T-helper 22 cell (primary cell): Measurements from ENCODE around the gene IFITM1.

ENCODE experiments used
- DNase-seq: peaks from one replicate; pipeline ENCODE4 v3.0.0-alpha.2; 2020; ENCODE audit warnings: low read depth

IFITM1 gene

DNA sequence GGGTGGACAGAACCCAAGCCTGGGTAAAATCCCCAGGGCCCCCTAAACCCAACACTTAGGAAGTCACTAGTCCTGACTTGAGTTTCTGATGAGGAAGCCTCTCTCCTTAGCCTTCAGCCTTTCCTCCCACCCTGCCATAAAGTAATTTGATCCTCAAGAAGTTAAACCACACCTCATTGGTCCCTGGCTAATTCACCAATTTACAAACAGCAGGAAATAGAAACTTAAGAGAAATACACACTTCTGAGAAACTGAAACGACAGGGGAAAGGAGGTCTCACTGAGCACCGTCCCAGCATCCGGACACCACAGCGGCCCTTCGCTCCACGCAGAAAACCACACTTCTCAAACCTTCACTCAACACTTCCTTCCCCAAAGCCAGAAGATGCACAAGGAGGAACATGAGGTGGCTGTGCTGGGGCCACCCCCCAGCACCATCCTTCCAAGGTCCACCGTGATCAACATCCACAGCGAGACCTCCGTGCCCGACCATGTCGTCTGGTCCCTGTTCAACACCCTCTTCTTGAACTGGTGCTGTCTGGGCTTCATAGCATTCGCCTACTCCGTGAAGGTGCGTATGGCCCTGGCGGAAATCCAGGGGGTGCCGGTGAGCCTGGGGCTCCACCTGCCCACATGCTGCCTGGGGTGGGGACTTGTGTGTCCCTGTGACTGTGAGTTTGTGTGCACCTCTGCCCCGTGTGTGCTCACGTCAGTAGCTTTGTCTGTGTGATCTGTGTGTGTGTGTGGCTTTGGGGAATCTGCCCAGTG lies at the start of gene IFITM1:
TSS of gene IFITM1 (plus strand) at position 254 of the 767 bp plus-strand sequence. CDS start at position 385, 131 bp downstream.
- DNase-seq = peak; percentile 57

DNA sequence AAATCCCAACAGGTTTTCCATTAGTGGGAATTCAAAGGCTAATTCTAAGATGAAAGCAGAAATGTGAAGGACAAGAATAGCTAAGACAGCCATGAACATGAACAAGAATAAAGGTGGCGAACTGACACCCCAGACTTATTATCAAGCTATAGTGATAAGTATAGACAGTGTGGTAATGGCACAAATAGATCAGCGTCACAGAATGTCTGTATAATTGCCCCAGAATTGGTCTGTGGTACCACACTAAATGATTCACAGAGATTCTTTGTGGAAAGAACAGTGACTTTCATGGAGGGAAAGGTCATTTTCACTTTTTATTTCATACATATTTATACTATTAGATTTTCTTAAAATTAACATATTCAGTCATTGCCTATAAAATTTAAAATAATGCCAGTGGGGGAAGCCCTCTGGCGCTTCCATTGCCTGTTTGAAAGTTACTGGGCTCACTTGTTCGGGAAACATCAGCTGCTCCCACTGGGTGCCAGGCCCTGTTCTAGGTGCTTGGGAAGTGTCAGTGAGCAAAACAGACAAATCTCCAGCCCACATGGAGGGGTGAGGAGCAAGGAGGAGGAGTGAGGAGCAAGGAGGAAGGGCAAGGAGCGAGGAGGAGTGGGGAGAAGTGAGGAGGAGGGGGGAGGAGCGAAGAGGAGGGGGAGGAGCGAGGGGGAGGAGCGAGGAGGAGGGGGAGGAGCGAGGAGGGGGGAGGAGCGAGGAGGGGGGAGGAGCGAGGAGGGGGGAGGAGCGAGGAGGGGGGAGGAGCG lies 47.0 kb upstream of the IFITM1 start:
- no peak for DNase-seq

DNA sequence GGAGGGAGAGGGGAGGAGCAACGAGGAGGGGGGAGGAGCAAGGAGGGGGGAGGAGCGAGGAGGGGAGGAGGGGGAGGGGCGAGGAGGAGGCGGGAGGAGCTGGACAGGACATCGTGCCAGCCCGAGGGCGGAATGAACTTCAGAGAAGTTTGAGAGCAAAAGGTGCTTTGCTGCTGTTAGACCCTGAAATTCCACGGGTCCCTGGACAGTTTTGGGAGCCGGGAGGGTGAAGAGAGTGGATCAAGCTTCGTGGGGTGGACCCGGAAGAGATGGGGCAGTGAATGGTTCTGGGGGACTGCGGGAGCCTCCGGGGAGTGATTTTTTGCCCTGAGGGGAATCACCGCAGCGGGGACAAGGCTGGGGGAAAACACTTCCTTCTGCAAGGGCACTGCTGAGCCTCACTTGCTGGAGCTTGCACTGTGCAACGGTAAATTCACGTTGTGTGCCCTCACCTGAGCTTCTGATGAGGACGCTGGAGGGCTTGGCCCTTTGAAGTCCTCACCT lies 46.3 kb upstream of the IFITM1 start:
- DNase-seq = peak; percentile 53

DNA sequence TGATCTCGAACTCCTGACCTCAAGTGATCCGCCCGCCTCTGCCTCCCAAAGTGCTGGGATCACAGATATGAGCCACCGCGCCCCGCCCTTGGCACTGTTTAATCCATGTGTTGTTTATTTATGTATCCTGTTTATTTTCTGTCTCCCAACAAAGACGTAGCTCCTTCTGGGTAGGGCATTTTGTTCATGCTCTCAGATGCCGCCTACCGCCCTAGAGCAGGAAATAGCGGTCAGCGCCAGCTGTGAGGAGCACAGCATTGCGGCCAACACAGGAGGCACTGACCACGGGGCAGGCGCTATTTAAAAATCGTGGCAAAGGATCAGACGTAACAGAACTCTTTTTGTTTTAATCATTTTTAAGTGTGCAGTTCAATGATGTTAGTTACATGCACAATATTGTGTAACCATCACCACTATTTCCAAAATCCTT lies 45.1 kb upstream of the IFITM1 start:
- peak; percentile 52 for DNase-seq

DNA sequence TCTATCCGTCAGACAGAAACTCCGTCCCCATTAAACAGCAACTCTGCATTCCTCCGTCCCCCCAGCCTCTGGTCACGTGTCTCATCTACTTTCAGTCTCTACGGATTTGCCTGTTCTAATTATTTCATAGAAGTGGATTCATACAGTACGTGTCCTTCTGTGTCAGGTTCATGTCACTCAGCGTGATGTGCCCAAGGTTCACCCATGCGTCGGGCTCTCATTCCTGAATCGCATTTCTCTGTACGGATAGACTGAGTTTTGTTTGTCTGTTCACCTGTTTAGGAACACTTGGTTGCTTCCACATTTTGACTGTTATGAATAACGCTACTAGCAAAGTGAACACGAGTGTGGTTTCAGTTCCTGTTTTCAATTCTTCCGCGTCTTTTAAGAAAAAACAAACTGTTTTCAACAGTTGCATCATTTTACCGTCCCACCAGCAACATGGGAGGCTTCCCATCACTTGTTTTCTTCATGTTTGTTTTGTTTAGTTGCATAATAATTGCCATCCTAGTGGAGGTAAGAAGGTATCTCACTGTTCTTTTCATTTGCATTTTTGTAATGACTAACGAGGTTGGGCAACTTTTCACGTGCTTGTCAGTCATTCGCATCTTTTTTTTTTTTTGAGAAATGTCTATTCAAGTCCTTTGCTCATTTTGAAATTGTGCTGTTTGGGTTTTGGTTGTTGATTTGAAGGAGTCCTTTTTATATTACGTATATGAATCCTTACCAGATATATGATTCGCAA lies 44.5 kb upstream of the IFITM1 start:
- no peak for DNase-seq

DNA sequence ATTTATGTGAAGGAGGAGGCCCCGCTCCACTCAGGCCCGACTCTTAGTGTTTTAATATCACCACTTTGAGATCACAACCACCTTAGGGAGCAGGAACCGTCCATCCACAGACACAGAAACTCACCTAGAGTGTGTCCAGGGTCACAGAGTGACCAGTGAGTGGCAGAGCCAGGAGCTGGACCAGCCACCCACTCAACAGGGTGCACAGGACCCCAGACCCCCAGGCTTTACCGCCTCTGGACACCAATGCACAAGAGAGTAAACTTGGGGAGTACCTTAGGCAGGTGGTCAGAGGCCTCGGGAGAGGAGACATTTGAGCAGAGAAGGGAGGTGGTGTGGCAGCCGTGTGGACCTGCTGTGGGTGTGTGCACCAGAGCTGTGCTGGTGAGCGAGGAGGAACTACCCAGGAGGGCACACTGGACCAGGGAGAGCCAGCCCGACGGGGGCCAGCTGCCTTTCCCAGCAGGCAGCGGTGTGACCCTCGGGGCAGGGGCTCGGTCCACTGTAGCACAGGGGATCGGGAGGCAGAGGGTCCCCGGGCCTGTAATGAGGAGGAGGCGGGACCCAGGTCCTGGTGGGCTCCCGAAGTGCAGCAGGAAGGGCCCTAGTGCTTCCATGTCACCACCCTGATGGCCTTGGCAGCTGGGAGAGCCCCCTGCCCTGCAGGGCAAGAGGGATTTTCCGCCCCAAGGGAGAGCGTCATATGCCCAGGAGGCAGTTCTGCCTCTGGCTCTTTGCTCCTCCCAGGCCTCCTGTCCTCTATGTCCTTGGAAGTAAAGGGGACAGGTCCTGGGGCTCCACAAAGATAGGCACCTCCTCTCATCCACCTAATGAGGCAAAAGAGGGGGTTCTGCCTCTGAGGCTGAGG lies 43.2 kb upstream of the IFITM1 start:
- no peak for DNase-seq

DNA sequence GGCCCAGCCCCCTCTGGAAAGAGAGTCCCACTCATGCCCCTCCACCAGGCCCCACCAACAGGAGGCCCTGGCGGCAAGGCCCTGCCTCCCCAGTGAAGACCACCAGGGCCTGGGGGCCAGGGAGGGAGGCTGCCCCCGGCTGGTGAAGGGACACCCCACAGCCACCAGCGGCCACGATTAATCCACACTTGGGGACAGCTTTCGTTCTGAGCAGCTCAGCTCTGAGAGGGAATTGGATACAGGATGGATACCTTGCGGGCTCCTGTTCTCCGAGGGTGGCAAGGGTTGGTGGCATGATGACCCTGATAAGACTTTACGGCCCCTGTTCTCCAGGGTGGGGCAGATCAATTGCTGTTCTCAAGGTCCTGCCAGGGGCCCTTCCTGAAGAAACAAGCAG lies 42.5 kb upstream of the IFITM1 start:
- DNase-seq = no peak

DNA sequence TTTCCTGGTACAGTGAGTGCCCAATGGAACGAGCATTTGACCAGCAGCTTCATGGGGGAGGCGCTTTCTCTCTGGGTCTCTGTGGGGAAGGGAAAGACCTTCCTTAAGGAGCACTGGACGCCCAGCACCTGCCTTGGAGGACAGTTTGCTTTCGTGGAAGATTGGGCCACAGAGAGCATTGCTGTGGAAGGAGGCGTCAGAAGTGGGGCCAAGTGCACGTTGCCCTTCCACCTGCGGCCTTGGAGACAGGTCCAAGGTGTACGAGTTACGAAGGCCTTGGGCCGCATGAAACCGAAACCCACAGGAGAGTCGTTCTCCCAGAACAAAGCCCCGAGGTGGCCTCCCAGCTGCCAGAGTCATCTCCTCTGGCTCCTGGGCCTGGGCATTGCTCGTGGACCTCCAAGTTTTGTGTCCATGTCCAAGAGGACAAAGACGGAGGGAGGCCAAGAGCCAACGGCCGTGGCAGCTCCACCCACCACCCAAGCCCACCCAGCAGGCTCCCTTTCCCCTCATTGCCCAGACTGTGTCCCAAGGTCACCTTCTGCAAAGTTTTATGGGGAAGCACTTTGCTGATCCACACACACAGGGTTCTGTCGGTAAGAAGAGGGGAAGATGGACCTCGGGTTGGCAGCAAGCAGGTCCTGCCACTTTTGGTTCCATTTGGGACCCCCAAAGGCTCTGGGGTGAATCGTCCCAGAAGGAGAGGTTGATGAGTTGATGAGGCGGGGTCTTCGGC lies 41.5 kb upstream of the IFITM1 start:
- no peak for DNase-seq

DNA sequence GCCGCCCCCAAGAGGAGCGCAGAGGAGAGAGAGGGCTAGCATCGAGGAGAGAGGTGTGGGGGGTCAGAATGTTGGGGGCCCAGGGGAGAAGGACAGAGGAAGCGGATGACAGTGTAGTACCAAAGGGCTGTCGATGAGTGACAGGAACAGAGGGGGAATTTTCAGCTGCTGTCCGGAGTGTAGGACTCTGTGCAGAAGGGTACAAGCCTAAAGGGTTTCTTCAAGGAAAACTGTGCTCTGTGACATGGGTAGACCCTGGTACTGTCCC lies 41.0 kb upstream of the IFITM1 start:
- DNase-seq = no peak

DNA sequence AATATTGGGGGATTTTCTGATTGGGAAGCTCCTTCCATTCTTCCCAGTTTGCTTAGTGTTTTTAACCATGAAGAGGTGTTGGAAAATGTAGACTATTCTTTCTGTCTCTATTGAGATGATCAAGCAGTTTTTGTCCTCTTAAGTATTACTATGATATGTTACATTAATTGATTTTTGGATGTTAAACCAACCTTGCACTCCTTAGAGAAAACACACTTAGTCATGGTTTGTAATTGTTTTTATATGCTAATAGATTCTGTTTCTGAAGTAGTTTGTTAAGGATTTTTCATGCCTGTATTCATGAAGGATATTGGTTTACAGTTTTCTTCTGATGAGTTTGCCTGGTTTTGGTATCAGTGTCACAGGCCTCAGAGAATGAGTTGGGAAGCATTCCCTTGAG lies 37.6 kb upstream of the IFITM1 start:
- DNase-seq = no peak

DNA sequence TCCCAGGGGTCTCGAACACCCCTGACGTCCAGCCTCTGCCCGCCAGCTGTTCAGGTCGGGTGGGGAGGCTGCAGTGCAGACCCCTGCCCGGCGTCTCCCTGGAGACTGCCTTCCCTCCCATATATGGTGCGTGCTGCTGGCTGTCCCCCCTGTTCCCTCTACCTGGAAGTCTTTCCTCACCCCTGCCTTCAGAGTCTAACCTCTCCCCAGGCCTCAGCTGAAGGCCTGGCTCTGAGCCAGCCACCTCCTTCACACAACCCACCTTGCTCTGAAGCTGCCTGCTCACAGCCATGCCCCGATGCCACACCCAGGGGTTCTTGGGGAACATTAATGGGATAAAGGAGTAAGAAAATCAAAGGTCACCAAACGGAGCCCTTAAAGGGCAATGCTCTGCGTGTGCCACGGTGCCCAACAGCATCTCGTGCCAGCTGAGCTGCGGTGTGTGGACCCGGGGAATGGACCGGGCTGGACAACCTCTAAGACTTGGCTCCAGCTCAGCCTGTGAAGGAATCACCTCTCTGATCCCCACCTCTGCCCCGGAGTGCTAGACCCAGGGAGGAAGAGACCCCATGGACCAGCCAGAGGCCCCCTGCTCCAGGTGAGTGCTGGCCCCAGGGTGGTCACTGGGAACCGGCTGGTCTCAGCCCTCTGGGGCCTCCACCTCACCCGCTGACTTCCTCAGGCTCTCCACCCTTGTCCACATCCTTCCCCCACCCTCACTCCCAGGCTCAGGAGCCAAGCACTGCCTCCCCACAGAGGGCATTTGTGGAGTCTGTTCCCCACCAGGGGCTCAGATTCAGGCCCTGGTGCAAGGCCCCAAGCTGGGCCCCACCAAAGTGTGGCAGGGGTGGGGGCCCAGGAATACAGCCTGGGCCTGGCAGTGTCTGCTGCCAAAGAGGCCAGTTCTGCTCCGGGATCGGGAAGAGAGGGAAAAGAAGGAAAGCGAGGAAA lies 35.6 kb upstream of the IFITM1 start, which contains the start of gene NLRP6:
TSS of gene NLRP6 (plus strand) at position 407 of the 951 bp plus-strand sequence. CDS start at position 570, 163 bp downstream.
- DNase-seq = no peak

DNA sequence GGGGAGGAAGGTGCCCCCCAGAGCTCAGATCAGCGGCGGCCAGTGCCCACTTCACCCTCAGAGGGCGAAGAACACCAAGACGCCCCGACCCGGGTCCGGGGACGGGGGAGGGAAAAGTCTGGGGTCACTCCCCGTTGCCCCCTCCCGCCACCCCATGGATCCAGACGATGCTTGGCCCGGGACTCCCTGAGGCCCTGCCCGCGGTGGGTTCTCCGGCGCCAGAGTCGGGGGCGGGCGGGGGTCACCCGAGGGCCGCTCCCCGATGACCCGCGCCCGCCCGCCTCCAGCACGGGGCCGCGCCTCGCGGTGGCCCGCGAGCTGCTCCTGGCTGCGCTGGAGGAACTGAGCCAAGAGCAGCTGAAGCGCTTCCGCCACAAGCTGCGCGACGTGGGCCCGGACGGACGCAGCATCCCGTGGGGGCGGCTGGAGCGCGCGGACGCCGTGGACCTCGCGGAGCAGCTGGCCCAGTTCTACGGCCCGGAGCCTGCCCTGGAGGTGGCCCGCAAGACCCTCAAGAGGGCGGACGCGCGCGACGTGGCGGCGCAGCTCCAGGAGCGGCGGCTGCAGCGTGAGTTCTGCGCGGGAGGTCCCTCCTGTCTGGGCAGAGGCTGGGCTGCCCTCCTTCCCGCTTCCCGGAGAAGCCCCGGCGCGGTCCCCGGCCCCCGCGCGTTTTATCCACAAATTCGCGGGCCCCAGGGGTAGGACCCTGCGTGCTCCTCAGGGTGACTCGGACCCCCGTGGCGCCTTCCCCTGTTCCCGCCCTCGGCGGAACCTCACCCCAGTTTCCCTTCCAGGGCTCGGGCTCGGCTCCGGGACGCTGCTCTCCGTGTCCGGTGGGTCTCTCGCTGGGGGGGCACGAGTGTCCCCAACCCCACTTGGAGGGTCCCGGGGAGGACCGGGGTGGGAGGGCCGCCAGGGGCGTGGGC lies 34.5 kb upstream of the IFITM1 start:
- DNase-seq = no peak

DNA sequence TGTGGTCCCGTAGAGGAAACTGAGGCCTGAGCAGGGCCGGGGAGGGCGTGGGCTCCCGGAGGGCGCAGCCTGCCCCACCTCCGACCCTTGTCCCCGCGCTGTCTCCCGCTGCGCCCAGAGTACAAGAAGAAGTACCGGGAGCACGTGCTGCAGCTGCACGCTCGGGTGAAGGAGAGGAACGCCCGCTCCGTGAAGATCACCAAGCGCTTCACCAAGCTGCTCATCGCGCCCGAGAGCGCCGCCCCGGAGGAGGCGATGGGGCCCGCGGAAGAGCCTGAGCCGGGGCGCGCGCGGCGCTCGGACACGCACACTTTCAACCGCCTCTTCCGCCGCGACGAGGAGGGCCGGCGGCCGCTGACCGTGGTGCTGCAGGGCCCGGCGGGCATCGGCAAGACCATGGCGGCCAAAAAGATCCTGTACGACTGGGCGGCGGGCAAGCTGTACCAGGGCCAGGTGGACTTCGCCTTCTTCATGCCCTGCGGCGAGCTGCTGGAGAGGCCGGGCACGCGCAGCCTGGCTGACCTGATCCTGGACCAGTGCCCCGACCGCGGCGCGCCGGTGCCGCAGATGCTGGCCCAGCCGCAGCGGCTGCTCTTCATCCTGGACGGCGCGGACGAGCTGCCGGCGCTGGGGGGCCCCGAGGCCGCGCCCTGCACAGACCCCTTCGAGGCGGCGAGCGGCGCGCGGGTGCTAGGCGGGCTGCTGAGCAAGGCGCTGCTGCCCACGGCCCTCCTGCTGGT lies 33.7 kb upstream of the IFITM1 start:
- DNase-seq = no peak

DNA sequence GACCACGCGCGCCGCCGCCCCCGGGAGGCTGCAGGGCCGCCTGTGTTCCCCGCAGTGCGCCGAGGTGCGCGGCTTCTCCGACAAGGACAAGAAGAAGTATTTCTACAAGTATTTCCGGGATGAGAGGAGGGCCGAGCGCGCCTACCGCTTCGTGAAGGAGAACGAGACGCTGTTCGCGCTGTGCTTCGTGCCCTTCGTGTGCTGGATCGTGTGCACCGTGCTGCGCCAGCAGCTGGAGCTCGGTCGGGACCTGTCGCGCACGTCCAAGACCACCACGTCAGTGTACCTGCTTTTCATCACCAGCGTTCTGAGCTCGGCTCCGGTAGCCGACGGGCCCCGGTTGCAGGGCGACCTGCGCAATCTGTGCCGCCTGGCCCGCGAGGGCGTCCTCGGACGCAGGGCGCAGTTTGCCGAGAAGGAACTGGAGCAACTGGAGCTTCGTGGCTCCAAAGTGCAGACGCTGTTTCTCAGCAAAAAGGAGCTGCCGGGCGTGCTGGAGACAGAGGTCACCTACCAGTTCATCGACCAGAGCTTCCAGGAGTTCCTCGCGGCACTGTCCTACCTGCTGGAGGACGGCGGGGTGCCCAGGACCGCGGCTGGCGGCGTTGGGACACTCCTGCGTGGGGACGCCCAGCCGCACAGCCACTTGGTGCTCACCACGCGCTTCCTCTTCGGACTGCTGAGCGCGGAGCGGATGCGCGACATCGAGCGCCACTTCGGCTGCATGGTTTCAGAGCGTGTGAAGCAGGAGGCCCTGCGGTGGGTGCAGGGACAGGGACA lies 32.9 kb upstream of the IFITM1 start:
- no peak for DNase-seq

DNA sequence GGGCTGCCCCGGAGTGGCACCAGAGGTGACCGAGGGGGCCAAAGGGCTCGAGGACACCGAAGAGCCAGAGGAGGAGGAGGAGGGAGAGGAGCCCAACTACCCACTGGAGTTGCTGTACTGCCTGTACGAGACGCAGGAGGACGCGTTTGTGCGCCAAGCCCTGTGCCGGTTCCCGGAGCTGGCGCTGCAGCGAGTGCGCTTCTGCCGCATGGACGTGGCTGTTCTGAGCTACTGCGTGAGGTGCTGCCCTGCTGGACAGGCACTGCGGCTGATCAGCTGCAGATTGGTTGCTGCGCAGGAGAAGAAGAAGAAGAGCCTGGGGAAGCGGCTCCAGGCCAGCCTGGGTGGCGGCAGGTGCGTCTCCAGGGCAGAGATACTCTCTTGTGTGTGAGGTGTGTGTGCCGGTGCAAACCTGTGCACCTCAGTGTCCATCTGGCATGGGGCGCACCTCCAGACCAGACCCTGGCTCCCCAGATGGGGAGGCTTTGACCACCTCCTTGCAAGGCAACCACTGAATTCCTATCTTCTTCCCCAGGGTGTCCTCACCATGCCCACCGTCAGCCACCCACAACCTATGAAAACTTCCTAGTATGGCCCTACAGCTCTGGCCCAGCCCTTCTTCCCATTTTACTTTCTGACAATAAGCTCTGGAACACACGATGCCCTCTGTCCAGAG lies 32.2 kb upstream of the IFITM1 start:
- DNase-seq = no peak

DNA sequence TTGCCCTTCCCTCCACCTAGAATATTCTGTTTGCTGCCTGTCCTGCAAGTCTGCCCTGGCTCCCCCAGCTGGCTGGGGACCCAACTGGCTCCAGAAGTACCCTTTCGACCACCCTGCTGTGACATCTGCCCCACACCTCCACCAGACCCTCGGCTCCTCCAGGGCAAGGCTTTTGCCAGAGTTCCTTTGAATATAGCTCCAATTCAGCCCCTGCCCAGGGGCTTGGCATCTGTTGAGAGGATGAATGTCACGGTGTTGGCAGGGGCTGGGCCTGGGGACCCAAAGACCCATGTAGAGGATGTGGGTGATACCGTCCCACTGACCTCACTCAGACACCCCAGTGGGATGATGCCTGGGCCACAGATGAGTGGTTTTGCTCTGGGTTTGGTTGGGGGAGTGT lies 31.7 kb upstream of the IFITM1 start:
- no peak for DNase-seq
